ENCODE measurements around the gene MEF2B. TPM values are rescaled to one million over a fixed set of nuclear protein-coding genes. Genes with fewer than 3 reads are reported as not detected.

MEF2B gene
- total RNA-seq, 4 donors from 2014 or later, result 5.0 to 7.4 TPM; not detected in 2

DNA sequence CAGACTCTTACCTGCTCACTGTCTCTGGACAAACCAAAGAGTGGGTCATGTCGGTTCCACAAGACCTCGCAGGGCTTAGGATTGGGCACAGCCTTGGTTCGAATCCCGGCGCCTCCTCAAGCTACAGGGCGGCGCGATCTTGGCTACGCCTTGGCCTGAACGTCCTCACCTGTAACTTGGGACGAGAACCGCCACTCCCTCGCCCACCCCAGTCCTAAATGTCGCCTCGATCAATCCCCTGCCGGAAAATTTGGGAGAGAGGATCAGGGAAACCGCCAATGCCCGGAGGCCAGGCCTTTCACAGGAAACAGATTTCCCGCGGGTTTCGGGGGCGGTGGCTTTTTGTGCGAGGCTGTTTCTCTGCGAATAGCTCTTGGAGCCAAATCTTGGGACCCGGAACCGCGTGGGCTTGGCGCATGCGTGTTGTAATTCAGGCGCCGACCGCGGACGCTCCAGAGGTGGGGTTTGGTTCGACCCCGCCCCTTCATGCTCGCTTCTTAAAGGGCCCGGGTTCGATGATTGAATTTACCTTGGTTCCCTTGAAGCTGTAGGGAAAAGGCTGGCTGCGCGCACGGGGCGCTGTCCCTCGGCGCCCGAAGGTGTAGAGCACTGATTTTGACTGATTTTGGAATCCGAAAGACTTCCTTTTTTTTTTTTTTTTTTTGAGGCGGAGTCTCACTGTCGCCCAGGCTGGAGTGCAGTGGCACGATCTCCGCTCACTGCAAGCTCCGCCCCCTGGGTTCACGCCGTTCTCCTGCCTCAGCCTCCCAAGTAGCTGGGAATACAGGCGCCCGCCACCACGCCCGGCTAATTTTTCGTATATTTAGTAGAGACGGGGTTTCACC, 33.2 kb upstream of the MEF2B start, which contains the start of gene NR2C2AP:
Gene NR2C2AP (minus strand): TSS at position 403 of the 845 bp plus-strand sequence. CDS start 354 bp downstream, at position 49.
- no peaks in the 10 kb centered on the region for H3K9me3 ChIP-seq
- H3K27me3 ChIP-seq, result no peaks in the 10 kb centered on the region
- TF ChIP-seq POLR2A (IDR thresholded peaks at IDR 0.05) (no peak), CTCF (IDR thresholded peaks at IDR 0.05) (peak in 2 of 6 experiments; percentile 8 to 11)
- peaks cover 0 to 20% (median 0%) of the 10 kb centered on the region in 3 donors for H3K36me3 ChIP-seq
- H3K27ac ChIP-seq, result peak within 1 kb of the TSS; percentile 61 to 76 (median 70)
- peak within 1 kb of the TSS; percentile 55 to 82 (median 76) for H3K4me3 ChIP-seq
- peak; percentile 88 to 97 (median 95) for DNase-seq
- H3K4me1 ChIP-seq, result peaks cover 0 to 12% (median 5%) of the 10 kb centered on the region in 4 donors

- Histone ChIP-seq H3K9me3 (no peaks in the 10 kb centered on the region), H3K4me1 (peaks cover 0 to 12% (median 5%) of the 10 kb centered on the region in 4 donors), H3K27me3 (no peaks in the 10 kb centered on the region), H3K27ac (peak overlapping the region; percentile 61 to 76 (median 70)), H3K36me3 (peaks cover 0 to 24% (median 0%) of the 10 kb centered on the region in 3 donors), H3K4me3 (peak overlapping the region; percentile 55 to 82 (median 76))
- no peak for DNase-seq
- TF ChIP-seq CTCF (IDR thresholded peaks at IDR 0.05), result no peak
- TF ChIP-seq POLR2A (IDR thresholded peaks at IDR 0.05), result no peak
Measured at GRCh38 chr19:19202707-19203011, 32.6 kb upstream of the MEF2B start.

DNA sequence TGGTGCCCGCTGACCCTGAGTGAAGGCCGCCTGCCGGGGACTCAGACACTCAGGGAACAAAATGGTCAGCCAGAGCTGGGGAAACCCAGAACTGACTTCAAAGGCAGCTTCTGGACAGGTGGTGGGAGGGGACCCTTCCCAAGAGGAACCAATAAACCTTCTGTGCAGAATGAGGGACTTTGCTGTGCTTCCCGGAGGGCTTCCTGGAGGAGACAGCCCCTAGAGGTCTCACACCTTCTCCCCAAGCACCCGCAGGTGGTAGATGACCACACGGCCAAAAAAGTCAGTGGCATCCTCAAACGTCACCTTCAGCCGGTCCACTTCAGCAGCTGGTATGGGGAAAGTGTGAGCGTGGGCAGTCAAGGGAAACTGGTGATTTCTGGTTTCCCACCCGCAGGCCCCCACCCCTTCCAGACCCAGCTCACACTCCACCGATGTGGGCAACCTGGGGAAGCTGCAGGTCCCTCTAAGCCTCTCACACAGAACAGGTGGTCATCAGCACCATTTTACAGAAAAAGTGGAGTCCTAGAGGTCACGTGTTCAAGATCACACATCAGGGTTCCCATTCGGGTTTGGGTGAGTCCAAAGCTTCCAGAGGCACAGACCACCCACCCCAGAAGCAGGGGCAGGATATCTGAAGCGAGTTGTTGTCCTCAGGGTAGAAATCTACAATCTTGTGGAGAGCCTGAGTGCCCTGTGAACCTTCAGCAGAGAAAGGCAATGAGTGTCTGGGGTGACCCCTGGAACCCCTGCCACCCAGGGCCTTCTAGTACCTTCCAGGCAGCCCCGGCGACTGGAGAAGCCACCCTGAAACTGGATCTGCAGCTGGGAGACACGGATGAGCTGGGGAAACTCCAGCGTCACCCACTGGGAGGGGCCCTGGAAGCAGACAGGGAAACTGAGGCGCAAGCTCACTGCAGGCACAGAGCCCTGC, 31.9 kb upstream of the MEF2B start:
- peak overlapping the region in 1 of 4 donors; percentile 76 for H3K27ac ChIP-seq
- H3K9me3 ChIP-seq, result no peaks in the 10 kb centered on the region
- H3K4me1 ChIP-seq, result peaks cover 0 to 12% (median 5%) of the 10 kb centered on the region in 4 donors
- H3K4me3 ChIP-seq, result peak overlapping the region; percentile 55 to 82 (median 76)
- H3K27me3 ChIP-seq, result no peaks in the 10 kb centered on the region
- H3K36me3 ChIP-seq, result peaks cover 0 to 31% (median 0%) of the 10 kb centered on the region in 3 donors
- no peak for TF ChIP-seq CTCF (IDR thresholded peaks at IDR 0.05)
- no peak for TF ChIP-seq POLR2A (IDR thresholded peaks at IDR 0.05)
- no peak for DNase-seq

GRCh38 chr19:19193926-19194325, 23.9 kb upstream of the MEF2B start:
- peaks cover 4 to 35% (median 17%) of the 10 kb centered on the region in 4 donors for H3K4me1 ChIP-seq
- TF ChIP-seq CTCF (IDR thresholded peaks at IDR 0.05), result no peak
- no peak for TF ChIP-seq POLR2A (IDR thresholded peaks at IDR 0.05)
- H3K27ac ChIP-seq, result no peak overlapping the region
- no peaks in the 10 kb centered on the region for H3K27me3 ChIP-seq
- DNase-seq, result no peak
- H3K4me3 ChIP-seq, result no peak overlapping the region
- H3K36me3 ChIP-seq, result peaks cover 0 to 28% (median 0%) of the 10 kb centered on the region in 3 donors
- H3K9me3 ChIP-seq, result no peaks in the 10 kb centered on the region

DNA sequence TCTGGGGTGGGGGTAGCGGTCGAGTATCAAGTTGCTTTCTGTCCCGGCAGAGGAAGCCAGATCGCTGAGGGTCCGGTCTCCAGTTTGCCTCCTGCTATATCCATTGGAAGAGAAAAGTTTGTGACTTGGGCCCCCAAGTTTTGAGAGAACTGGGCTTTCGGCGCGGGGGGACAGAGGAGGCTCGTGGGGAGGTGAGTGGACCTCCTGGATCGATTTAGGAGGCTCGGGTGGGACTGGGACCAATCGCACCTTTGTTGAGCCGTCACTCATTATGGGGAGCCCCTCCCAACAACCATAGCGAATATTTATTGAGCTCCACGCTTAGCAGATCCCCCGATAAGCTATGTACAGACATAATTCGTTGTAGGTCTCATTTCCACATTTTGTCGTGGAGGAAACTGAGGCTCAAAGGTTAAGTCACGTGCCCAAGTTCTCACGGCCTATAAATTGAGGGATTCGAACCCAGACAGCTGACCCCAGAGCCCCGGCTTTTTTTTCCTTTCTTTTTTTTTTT, 22.9 kb upstream of the MEF2B start:
- Histone ChIP-seq H3K9me3 (no peaks in the 10 kb centered on the region), H3K27me3 (no peaks in the 10 kb centered on the region), H3K4me3 (peak overlapping the region; percentile 68 to 96 (median 88)), H3K36me3 (peaks cover 0 to 18% (median 0%) of the 10 kb centered on the region in 3 donors), H3K4me1 (peaks cover 4 to 35% (median 17%) of the 10 kb centered on the region in 4 donors), H3K27ac (peak overlapping the region; percentile 95 to 99 (median 98))
- no peak for DNase-seq
- TF ChIP-seq POLR2A (IDR thresholded peaks at IDR 0.05), result no peak
- TF ChIP-seq CTCF (IDR thresholded peaks at IDR 0.05), result no peak

Data from Peyer's patch (tissue), 4 donors.